GM08714 (cell line): ENCODE measurements around the gene GDF11.

Experiments
- H3K4me3 ChIP-seq: fragments of 200-500 bp; sonication (Bioruptor generic); 2 replicates; pipeline ENCODE4 v1.5.1; 2014; ENCODE audit warnings: mild to moderate bottlenecking, low read length, inconsistent platforms
- ZNF274 ChIP-seq: IDR thresholded peaks from 2 replicates; pipeline ENCODE4 v1.6.1; 2012; ENCODE audit warnings: mild to moderate bottlenecking, low read depth, low read length

Gene GDF11

DNA sequence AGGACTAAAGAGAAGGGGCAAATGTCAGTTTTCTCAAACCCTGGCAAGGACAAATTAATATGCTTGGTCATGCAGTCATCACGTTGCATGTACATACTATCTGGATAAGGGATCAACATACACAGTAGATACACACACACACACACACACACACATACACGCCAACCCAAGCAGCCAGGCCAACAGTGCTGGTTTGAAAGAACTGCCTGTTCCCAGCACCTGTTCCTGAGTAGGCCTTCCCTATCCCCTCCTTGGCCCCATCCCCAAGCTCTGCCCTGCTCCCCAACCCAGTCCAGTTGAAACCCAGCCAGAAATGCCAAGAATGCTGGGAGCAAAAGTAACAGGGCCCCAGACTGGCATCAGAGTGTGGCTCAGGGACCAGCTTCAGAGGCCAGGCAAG is 39.6 kb upstream of the GDF11 start:
- H3K4me3 ChIP-seq: no peak overlapping the region
- TF ChIP-seq ZNF274: no peak

DNA sequence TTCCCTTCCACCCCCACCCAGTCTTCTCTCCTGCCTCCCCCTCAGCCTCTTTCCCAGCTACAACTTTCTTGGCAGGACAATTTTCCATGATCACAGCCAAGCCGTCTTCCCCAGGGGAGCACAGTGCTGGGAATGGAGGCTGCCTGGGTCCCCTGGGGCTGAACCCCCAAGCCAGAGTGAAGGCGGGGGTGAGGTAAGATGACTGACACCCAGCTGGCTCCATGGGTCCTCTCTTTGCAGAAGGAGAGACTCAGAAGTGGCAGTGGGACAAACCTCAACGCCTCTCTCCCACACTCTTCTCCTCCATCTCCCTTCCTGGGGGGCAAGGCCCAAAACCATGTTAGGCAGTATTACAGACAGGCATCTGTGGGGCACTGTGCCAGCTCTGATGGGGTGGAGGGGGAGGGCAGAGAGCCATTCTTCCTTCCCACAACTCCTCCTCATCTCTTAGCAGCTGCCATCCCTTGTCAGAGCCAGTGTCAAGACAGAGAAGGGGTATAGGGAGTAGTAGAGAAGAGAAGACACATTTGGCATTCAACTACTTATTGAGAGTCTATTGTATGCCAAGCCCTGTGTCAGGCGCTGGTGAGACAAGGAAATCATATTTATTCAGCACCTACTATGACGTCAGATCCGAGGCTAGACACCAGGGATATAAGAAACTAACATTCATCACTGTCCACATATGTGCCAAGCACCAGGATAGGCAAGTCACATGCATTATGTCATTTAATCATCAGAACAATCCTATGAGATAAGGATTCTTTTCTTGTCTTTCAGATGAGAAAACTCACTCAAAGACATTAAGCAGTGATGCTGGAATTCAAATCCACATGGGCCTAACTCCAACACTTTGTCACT is 38.8 kb upstream of the GDF11 start:
- no peak overlapping the region for H3K4me3 ChIP-seq
- TF ChIP-seq ZNF274: no peak

DNA sequence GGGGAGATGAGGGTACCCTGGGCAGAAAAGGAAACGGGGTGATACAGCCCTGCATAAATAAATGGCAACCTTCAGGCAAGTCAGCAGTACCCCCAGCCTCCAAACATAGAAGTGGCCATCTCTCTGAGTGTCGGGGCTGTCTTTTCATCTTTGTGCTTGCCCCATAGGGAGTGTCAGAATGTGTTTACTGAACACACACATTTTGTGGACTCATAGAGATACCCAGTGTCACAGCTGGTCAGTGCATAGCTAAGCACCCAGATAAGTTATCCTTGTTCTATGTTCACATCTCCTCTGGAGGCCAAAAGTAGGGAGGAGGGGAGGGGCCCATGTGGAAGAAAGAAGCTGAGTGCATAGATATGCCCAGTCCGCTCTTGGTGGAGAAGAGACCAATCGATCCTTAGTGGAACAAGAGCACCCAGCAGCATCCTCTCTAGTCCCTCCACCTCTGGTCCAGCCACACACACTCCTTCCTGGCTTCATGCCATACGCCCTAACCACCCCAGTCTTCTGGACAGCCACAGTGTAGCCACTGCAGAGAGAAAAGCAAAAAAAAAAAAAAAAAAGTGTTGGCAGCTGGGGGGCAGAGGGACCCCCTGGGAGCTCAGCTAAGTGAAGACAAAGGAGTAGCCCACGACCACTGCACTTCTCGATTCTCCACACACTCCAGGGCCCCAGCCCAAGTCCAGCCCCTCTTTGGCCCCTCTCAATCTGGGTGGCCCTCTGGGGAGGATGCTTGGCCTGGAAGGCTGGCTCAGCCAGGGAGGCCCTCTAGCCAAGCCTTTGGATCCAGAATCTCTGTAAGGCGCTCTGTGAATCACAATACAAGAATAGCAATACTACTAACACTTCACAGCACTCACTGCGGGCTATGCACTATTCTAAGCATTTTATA is 37.9 kb upstream of the GDF11 start:
- no peak for TF ChIP-seq ZNF274

DNA sequence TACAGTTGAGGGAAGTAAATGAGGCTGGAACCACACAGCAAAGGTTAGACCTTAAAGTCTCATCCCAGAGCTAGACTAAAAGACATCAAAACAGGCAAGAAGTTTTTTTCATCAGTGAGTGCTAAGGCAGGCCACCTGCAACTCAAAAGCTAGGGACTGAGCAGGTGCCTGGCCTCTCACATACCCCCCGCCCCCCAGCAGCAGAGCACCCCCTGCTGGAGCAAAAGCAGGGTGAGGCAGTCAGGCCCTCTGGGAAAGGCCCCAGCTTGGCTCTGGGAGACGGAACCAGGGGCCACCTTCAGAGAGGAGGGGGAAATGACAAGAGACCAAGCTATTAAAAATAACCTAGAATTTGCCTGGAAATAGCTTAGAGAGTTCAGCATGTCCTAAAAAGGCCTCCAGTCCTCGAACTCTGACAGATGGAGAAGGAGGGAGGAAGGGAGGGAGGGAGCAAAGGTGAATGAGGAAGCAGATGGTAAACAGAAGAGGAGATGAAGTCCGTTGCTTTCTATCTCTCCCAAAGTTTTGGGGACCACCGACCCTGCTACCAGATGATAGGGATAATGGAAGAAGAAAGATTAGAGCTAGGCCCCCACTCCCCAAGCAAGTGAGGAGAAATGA is 37.0 kb upstream of the GDF11 start:
- no peak overlapping the region for H3K4me3 ChIP-seq
- TF ChIP-seq ZNF274: no peak

More for the DNA sequence above, 37.9 kb upstream of the GDF11 start:
- H3K4me3 ChIP-seq: no peak overlapping the region

DNA sequence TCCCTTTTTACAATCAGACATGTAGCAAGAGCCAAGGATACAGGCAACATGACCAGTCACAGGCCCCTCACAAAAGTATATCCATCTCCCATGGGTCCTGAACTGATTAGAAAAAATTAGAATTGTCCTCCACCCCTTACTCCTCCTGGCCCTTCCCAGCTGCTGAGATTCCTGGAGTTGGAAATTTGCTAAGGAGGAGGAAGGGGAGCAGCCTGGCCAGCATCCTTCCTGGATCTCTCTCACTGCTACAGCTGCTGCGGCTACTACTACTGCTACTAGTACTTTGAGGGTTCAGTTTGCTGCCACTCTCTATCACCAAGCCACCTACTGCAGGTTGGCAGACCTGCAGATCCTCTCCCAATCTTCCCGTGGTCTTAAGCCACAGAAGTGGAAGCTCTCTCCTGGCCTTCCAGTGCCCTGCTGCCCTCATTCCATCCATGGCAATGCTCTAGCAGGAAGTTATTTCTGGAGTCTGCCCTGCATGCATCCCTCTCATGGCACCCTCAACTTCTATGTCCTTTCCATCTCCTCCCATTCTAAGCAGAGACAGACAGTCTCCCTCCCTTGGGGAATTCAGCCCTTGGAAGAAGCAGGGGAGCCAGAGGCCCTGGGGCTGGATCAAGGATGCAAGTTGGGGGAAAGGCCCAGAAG is 36.2 kb upstream of the GDF11 start:
- no peak overlapping the region for H3K4me3 ChIP-seq
- no peak for TF ChIP-seq ZNF274

DNA sequence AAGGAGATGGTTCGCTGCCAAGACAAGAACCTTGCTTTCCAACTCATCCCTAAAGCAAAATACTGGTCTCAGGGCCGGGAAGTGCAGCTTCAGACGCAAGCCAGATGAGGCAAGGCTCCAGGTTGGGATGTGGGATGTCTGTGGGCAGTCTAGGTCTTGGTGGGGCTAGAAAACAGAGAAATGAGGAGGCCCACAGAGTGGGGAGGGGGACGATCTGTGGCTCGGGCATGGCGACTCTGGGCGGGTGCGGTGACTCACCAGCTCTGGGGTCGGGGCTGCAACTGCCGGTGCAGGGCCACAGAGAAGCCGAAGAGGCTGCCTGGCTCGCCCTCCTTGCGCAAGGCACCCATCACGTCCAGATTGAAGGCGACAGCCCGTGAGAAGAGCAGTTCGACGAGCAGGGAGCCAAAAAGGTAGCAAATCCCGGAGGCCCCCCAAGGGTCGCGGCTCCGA is 35.7 kb upstream of the GDF11 start:
- peak overlapping the region; percentile 35; the same call in 1 of the 2 replicates for H3K4me3 ChIP-seq
- no peak for TF ChIP-seq ZNF274

DNA sequence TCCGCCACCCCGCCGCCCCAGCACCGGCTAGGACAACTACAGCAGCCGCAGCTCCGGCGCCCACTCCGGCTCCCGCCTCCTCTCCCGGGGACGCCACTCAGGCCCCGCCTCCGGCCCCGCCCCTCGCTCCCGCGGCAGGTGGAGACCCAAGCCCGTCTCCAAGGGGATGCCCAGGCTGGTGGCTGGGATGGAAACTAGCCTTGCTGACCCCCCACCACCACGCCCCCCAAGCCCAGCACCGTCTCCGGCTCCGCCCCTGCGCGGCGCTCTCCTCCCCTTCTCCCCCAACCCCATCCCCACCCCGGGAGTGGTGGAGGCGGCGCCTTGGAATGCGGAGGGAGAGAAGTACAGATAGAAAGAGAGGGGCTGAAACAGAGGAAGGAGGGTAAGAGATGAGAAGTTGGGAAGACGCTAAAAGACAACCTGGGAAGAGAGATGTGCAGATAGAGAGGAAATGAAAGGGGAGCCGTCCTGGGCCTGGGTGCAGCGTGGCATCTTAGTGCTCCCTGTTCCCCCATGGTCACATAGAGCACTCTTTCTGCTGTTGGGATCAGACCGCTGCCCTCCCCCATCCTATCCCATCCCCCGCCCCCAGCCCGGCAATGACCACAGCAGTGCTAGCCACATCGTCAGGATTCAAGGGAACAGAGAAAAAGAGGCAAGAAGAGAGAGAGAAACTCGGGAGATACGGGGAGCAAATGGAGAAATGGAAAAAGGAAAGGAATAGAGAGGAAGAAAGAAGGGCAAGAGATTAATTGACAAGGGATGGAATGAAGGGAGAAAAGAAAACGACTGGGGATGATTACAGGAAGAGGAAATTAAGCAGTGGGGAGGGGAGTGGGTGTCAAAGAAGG is 34.9 kb upstream of the GDF11 start, which contains the start of gene ITGA7:
ITGA7 (minus strand) TSS at position 64 of the 854 bp plus-strand sequence. CDS start 222 bp downstream, outside the sequence.
- H3K4me3 ChIP-seq: peak within 1 kb of the TSS; percentile 37; the same call in 1 of the 2 replicates
- no peak for TF ChIP-seq ZNF274

DNA sequence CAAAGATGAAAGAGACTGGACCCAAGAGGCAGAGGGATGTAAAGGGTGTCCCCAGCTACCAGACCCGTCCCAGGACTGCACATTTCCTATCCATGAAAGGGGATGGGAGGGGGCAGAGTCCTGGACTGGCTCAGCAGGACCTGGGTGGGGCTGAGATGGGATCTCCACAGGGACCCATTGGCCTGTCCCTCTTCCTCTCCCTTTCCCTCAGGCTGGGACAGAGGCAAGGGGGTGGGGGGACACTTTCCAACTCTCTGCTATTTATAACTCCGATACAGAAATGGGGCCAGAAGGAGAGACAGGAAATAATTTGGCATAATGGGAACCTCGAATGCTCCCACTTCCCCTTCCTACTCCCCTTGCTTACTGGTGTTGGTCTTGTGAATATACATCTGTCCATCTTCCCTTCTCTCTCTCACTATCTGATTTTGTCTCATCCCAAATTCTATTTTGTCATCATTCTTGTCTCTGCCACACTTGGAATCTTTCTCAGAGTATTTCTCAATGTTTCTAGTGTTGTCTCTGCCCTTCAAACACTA is 34.2 kb upstream of the GDF11 start:
- TF ChIP-seq ZNF274: no peak
- H3K4me3 ChIP-seq: no peak overlapping the region

DNA sequence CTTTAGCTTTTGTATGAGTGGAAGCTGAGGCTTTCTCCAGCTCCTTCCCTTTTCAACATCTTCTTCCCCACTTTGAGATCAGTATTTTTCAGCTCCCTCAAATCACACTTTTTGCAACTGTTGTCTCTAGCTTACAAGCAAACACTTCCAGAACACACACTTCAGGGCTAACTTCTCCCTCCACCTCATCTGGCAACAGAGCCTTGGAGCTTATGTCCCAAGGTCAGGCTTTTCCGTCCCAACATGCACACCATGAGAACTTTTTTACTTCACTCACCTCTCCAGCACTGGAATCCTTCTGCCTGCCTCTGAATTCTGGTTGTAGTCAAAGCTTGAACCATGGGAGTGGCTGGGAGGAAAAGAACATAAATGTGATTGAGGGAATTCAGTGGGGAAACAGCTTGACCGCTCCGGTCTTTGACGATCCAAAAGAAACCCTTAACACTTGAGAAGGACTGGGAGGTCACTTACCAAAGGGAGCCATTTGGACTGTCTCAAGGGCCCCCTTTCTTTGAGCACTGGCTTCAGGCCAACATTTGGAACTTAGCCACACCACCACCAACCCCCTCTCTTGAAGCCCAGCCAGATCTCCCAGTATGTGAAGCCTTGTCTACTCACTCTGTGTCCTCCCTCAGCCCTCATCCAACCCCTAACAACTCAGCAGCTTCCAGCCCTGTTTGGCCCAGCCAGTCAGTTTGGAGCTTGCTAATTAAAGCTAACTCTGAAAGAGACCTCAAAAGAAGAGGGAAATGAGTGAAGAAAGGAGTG is 31.0 kb upstream of the GDF11 start:
- H3K4me3 ChIP-seq: no peak overlapping the region
- no peak for TF ChIP-seq ZNF274

DNA sequence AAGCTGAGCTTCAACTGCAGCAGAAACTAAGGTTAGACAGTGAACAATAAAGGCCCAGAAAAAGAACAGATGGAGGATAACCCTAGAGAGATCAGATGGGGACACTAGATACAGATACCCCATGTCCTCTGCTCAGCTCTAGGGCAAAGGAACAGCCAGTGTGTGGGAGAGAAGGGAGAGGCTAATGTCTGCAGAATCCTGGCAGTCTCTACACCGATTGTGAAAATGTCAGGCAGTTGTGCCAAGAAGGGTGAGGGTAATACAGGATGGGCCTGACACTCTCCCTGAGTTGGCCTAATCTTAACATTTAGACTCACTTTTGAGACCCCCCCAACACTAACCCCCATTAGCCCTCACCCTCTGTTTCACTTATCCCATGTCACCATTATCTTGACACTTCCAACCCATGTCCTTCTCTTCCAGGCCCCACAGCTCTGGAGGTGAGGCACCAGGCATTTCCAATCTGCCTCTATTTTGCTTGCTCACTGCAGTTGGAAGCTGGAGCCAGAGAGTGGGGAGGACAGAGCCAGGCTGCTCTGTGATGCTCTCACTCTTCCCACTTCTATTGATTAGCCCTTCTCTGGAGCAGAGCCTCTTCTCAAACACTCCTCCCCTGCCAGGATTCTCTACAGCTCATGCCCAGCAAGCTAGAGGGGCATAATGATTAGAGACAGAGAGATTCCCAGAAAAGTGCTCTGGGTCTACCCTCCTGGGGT is 30.1 kb upstream of the GDF11 start:
- no peak for TF ChIP-seq ZNF274

DNA sequence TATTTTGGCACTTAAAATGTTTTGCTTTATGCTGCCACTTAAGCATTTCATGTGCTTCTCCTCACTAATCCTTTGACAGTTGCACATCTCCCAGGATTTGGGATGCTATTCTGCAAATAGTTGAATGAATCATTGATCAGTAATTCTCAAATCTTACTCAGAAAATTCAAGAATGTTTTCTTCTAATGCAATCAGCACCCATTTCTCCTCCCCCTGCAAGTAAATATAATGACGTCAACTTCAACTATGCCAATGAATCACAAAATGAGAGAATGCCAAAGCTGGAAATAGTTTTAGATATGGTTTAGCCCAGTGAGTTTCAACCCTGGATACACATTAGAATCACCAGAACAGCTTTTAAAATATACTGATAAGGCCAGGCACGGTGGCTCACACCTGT is 29.2 kb upstream of the GDF11 start:
- no peak for TF ChIP-seq ZNF274
- no peak overlapping the region for H3K4me3 ChIP-seq

More for the DNA sequence above, 30.1 kb upstream of the GDF11 start:
- H3K4me3 ChIP-seq: no peak overlapping the region
